ENCODE data around the gene PNMA6E.

The PNMA6E gene

DNA sequence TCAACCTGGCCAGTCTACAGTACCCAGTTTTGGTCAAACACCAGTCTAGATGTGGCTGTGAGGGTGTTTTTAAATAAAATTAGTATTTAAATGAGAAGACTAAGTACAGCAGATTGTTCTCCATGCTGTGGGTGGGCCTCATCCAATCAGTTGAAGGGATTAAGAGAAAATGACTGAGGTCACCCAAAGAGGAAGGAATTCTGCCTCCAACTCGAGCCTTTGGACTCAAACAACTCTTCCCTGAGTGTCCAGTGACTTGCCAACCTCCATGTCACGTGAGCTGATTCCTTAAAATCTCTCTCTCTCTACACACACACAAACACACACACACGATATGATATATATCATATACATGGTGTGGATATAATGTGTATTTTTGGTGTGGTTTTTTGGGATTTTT is 34.7 kb upstream of the PNMA6E start:
- no peak for DNase-seq (ENCODE audit: low read depth in 3 of 3)

DNA sequence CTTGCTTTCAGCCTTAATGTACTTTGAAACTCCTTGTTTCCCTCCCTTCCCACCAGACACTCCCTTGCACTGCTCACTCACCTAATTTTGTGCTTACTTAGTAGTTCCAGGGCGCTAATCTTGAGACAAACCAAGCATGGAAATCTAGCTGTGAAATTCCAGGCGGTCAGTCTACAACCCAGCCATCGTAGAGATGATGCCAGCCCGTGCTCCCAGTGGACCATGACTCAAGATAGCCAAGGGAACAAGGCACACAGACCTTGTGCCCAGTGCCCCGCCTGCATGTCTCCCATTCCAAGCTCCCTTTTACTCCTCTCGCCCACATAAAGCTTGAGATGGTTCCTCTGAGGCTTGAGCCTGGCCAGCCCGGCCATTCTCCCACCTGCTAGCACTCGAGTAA is 33.7 kb upstream of the PNMA6E start:
- DNase-seq (ENCODE audit: low read depth in 3 of 3): no peak

DNA sequence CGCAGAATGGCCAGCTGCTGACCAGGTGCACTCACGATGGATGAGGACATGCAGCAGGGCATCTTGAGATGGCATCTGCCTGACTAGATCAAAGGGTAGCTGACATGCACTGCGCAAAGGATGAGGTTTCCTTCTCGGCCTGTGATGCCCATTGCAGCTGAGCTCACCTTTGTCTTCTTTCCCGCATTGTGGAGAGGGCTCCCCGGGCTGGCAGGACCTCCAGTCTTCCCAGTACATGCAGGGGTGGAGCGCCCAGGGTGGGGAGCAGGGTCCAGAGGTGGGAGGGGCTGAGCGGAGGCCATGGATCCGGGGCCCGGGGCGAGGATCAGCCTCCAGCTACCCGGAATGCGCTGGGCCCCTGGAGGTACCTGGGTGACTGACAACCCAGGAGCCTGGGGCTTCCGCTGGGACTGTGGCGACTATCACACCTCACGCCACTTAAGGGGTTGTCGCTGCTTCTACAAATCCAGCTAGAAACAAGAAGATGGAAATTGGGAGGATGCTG is 32.7 kb upstream of the PNMA6E start:
- DNase-seq (ENCODE audit: low read depth in 3 of 3): no peak

GRCh38 chrX:153433161-153433680 is 32.1 kb upstream of the PNMA6E start:
- DNase-seq (ENCODE audit: low read depth in 3 of 3): no peak

DNA sequence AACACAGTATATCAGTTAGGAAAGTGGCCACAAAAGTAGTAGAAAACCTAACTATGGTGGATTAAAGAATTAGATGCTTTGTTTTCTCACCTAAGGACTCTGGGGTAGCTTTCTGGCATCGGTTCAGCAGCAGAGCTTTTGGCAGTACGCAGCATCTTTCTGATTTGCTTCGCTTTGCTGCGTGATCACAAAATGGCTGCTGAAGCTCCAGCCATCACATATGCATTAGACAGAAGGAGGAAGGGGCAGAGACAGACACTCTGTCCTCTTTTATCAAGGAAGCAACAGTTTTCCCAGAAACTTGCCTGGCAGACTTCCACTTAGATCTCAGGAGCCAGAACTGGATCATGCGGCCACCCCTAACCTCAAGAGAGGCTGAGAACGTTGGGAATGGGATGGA is 29.6 kb upstream of the PNMA6E start:
- DNase-seq (ENCODE audit: low read depth in 3 of 3): no peak

- no peak for DNase-seq (ENCODE audit: low read depth in 3 of 3)
These were observed 25.1 kb upstream of the PNMA6E start for GRCh38 chrX:153426204-153426603.

GRCh38 chrX:153423652-153424051 is 22.5 kb upstream of the PNMA6E start:
- no peak for DNase-seq (ENCODE audit: low read depth in 3 of 3)

GRCh38 chrX:153421856-153422255 is 20.7 kb upstream of the PNMA6E start:
- no peak for DNase-seq (ENCODE audit: low read depth in 3 of 3)

GRCh38 chrX:153420851-153421599 is 19.9 kb upstream of the PNMA6E start:
- DNase-seq (ENCODE audit: low read depth in 3 of 3): no peak

DNA sequence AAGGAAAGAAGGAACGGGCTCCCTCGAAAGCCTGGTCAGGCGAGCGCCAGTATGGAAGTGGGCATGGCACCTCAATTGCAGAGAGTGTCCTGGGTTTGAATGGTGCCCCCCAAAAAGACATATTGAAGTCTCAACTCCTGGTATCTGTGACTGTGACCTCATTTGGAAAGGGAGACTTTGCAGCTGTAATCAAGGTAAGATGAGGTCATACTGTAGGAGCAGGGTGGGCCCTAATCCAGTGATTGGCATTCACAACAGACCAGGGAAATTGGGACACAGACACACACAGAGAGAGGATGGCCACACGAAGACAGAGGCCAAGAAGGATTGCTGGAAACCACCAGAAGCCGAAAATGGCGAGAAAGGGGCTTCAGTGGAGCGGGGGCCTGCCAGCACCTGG is 16.5 kb upstream of the PNMA6E start:
- no peak for DNase-seq (ENCODE audit: low read depth in 3 of 3)

DNA sequence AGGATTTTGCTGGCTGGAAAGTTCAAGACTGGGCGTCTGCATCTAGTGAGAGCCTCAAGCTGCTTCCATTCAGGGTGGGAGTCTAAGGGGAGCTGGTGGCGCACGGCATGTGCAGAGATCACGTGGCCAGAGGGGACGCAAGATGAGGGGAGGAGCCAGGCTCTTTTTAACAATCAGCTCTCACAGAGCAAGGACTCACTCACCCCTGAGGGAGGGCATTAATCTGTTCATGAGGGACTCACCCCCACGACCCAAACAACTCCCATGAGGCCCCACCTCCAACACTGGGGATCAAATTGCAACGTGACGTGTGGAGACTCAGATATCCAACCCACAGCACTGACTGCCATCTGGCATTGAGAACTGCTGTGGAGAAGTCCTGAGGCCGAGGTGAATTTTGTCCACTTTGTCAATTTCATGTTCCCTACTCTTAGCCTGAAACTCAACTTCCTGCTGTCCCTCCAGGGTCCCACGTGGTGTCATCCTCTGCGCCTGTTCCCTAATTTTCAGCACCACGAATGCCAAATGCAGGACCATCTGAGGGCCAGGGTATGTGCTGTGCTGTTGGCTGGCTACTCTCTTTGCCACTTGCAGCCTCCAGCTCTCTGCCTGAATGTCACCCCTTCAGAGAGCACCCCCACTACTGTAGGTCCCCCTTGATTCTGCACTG is 15.8 kb upstream of the PNMA6E start:
- DNase-seq (ENCODE audit: low read depth in 3 of 3): no peak

GRCh38 chrX:153414856-153415510 is 13.8 kb upstream of the PNMA6E start:
- DNase-seq (ENCODE audit: low read depth in 3 of 3): no peak

GRCh38 chrX:153413731-153414130 is 12.6 kb upstream of the PNMA6E start:
- no peak for DNase-seq (ENCODE audit: low read depth in 3 of 3)

- no peak for DNase-seq (ENCODE audit: low read depth in 3 of 3)
These were observed 11.9 kb upstream of the PNMA6E start for GRCh38 chrX:153412746-153413720.

DNA sequence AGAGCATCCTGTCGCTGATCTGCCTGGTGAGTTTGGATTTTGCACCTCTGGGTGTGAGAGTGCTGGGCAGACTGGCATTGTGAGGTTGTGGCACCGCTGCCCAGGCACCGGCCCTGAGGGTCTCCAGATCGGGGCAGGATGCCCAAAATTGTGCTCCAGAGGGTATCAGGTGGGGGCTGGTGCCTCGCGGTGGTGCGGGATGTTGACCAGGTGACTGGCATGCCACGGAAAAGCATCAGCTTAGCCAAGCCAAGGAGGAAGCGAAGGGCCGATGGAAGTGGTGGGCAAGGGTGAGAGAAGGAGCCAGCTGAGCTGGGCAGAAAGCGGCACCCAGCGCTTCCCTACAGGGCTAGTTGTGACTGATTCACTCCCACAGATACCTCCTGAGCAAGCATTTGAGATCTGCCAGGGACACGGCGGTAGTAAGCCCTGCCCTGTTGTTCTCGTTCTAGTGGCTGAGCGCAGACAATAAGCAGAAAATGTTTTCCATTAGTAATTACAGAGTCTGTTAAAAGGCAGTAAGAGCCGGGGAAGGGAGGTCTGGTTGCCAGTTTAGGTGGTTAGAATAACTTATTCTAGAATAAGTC is 10.9 kb upstream of the PNMA6E start:
- DNase-seq (ENCODE audit: low read depth in 3 of 3): no peak

DNA sequence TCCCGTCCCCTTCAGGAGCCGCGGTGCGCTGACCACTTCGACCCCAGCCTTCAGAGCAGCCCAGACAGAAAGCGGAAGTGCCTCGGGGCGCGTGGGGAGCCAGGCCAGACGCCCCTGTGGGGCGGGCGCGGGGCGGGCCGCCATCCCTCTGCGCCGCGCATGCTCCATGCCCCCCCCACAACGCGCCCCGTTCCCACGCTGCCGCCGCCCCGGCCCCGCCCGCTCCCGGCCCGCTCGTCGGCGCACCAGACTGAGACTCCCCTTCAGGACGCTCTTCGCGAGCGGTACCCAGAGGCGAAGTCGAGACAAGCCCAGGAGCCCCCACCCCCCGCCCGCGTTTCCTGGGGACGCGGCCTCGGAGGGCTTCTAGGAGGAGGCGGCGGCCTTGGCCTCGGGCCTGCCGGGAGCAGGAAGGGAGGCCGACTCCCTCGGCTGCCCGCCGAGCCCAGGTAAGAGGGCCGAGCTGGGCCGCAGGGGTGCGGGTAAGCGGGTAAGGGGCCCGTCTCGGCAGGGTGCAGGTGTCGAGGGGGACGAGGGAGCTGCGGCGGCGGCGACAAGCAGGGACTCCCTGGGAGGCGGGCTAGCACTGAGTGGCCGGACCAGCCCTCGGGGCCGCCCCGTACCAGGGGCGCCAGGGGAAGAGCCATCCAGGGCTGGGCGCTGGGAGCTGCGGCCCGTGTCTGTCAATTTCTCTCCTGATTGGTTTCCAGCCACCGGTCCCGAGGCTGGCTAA is 10.3 kb upstream of the PNMA6E start, which contains the start of gene ZFP92:
Gene ZFP92, plus strand, starts transcription at position 218 of the 733 bp plus-strand sequence. CDS start 6,851 bp downstream, outside the sequence.
- peak in 2 of 3 donors; percentile 7 to 26 for DNase-seq (ENCODE audit: low read depth in 3 of 3)

GRCh38 chrX:153410888-153411254 is 9.7 kb upstream of the PNMA6E start:
- DNase-seq (ENCODE audit: low read depth in 3 of 3): no peak

GRCh38 chrX:153410373-153410772 is 9.2 kb upstream of the PNMA6E start:
- DNase-seq (ENCODE audit: low read depth in 3 of 3): no peak

GRCh38 chrX:153409414-153410101 is 8.4 kb upstream of the PNMA6E start:
- no peak for DNase-seq (ENCODE audit: low read depth in 3 of 3)
